ENCODE data around the gene HMGXB4. TPM values are rescaled to one million over a fixed set of nuclear protein-coding genes. Genes with fewer than 3 reads are reported as not detected.

Gene HMGXB4
- total RNA-seq, 4 donors from 2014 or later, result 10.8 to 19.0 (median 16.1) TPM

GRCh38 chr22:35220221-35220620 lies 37.1 kb upstream of the HMGXB4 start:
- TF ChIP-seq POLR2AphosphoS5 (IDR thresholded peaks at IDR 0.05), result no peak
- no peak for TF ChIP-seq POLR2A (IDR thresholded peaks at IDR 0.05)
- no peak for TF ChIP-seq EP300 (IDR thresholded peaks at IDR 0.05)
- H3K4me3 ChIP-seq, result no peak overlapping the region
- no peak overlapping the region for H3K27ac ChIP-seq
- H3K27me3 ChIP-seq, result peaks cover 24% of the 10 kb centered on the region
- ATAC-seq, result no peak
- no peaks in the 10 kb centered on the region for H3K36me3 ChIP-seq
- no peaks in the 10 kb centered on the region for H3K4me1 ChIP-seq
- WGBS, 2 donors (ENCODE audit: low coverage in 1 of 2), result 84 to 89% methylated on average over 2 of the region's 2 CpGs
- peaks cover 0 to 7% (median 0%) of the 10 kb centered on the region in 3 donors for H3K9me3 ChIP-seq

DNA sequence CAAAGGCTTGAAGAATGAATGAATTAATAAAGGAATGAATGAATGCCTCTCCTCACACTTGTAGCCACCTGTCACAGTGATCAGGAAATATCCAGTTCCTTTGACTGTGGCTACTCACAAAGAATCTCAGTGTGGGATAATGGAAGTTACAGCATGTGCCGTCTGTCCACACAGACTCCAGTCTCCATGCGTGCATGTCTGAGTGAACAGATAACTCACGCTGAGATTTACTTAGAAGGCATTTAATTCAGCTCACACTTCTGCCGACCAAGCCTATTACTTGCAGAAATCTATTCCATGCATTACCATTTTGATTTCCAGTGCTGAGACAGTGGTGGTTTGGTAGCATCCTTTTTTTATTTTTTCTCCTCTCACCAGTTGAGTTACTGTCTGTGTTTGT lies 32.3 kb upstream of the HMGXB4 start:
- 53 to 65% methylated on average over 4 of the region's 4 CpGs for WGBS, 2 donors (ENCODE audit: low coverage in 1 of 2)
- Histone ChIP-seq H3K9me3 (peaks cover 0 to 9% (median 0%) of the 10 kb centered on the region in 3 donors), H3K36me3 (no peaks in the 10 kb centered on the region), H3K4me3 (no peak overlapping the region), H3K27ac (no peak overlapping the region), H3K4me1 (no peaks in the 10 kb centered on the region), H3K27me3 (peaks cover 68% of the 10 kb centered on the region)
- no peak for ATAC-seq
- TF ChIP-seq POLR2AphosphoS5 (IDR thresholded peaks at IDR 0.05), result no peak
- TF ChIP-seq EP300 (IDR thresholded peaks at IDR 0.05), result no peak
- TF ChIP-seq POLR2A (IDR thresholded peaks at IDR 0.05), result no peak
- TF ChIP-seq CTCF (IDR thresholded peaks at IDR 0.05), result no peak

- H3K36me3 ChIP-seq, result no peaks in the 10 kb centered on the region
- no peaks in the 10 kb centered on the region for H3K4me1 ChIP-seq
- H3K4me3 ChIP-seq, result no peak overlapping the region
- peaks cover 0 to 9% (median 0%) of the 10 kb centered on the region in 3 donors for H3K9me3 ChIP-seq
- WGBS, 2 donors (ENCODE audit: low coverage in 1 of 2), result 61 to 83% methylated on average over 1 to 4 of the region's 5 CpGs
- no peak overlapping the region for H3K27ac ChIP-seq
- TF ChIP-seq POLR2A (IDR thresholded peaks at IDR 0.05) (no peak), EP300 (IDR thresholded peaks at IDR 0.05) (no peak), POLR2AphosphoS5 (IDR thresholded peaks at IDR 0.05) (no peak), CTCF (IDR thresholded peaks at IDR 0.05) (no peak)
- no peak for ATAC-seq
- H3K27me3 ChIP-seq, result peaks cover 81% of the 10 kb centered on the region
These were observed 30.2 kb upstream of the HMGXB4 start for GRCh38 chr22:35226958-35227647.

DNA sequence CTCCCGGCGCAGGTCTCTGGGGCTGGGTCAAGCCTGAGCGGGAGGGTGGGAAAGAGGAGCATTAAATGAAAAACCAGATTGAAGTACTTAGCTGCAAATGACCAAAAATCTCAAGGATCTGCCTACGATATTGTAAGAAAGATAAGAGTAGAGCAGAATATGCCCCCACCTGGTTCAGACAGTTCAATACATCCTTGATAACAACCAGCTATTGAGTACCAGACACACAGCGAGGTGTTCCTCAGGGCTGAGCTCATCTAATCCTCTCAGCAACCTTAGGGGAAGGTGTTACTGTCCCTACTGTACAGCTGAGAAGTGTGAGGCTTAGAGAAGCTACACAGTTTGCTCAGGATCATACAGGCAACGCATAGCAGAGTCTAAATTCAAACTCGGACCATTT lies 27.4 kb upstream of the HMGXB4 start:
- Histone ChIP-seq H3K4me1 (no peaks in the 10 kb centered on the region), H3K9me3 (peaks cover 0 to 9% (median 0%) of the 10 kb centered on the region in 3 donors), H3K27me3 (peaks cover 79% of the 10 kb centered on the region), H3K27ac (no peak overlapping the region), H3K36me3 (no peaks in the 10 kb centered on the region), H3K4me3 (no peak overlapping the region)
- 50 to 61% methylated on average over 2 of the region's 7 CpGs for WGBS, 2 donors (ENCODE audit: low coverage in 1 of 2)
- TF ChIP-seq POLR2AphosphoS5 (IDR thresholded peaks at IDR 0.05), result no peak
- TF ChIP-seq CTCF (IDR thresholded peaks at IDR 0.05), result no peak
- TF ChIP-seq EP300 (IDR thresholded peaks at IDR 0.05), result no peak
- TF ChIP-seq POLR2A (IDR thresholded peaks at IDR 0.05), result no peak
- no peak for ATAC-seq

- Histone ChIP-seq H3K36me3 (no peaks in the 10 kb centered on the region), H3K27me3 (peaks cover 77% of the 10 kb centered on the region), H3K4me3 (no peak overlapping the region), H3K9me3 (peaks cover 0 to 9% (median 0%) of the 10 kb centered on the region in 3 donors), H3K4me1 (no peaks in the 10 kb centered on the region), H3K27ac (no peak overlapping the region)
- ATAC-seq, result no peak
- TF ChIP-seq EP300 (IDR thresholded peaks at IDR 0.05), result no peak
- TF ChIP-seq POLR2A (IDR thresholded peaks at IDR 0.05), result no peak
- no peak for TF ChIP-seq CTCF (IDR thresholded peaks at IDR 0.05)
- no peak for TF ChIP-seq POLR2AphosphoS5 (IDR thresholded peaks at IDR 0.05)
These were observed 26.9 kb upstream of the HMGXB4 start for GRCh38 chr22:35230417-35230816.

Measured in gastroesophageal sphincter (tissue), 4 donors.